OCI-LY7 (cell line): Measurements from ENCODE around the gene ASXL1.

Source experiments
- EZH2phosphoT487 ChIP-seq: fragments of 200-600 bp; sonication (generic); IDR thresholded peaks from 2 replicates; pipeline ENCODE4 v1.6.1; 2018; ENCODE audit warnings: low read depth, borderline replicate concordance, mild to moderate bottlenecking, mixed run types, antibody characterized with exemption, low read length, moderate library complexity, mixed read lengths
- TF ChIP-seq, protein P1 (sequence below): fragments of 200-600 bp; sonication (generic); conservative IDR thresholded peaks from 2 replicates; pipeline ENCODE4 v1.5.1; 2014; ENCODE audit warnings: mild to moderate bottlenecking, antibody characterized with exemption, low read length, moderate library complexity, mixed read lengths

DNA sequence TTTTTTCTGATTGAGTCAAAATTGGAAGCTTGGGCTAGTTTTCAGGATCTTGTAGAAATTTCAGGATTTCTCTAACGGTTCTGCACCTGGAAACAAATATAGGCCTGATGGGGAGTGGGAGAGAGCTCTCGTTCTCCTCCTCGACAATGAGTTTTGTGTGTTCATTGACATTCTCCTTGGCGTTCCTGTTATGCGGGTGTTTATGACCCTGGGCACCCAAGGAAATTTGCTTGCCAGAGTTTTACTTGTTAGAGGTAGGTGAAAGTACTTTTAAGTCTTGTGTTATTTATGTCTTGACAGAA lies 2.2 kb downstream of the ASXL1 start:
- TF ChIP-seq, protein P1, sequence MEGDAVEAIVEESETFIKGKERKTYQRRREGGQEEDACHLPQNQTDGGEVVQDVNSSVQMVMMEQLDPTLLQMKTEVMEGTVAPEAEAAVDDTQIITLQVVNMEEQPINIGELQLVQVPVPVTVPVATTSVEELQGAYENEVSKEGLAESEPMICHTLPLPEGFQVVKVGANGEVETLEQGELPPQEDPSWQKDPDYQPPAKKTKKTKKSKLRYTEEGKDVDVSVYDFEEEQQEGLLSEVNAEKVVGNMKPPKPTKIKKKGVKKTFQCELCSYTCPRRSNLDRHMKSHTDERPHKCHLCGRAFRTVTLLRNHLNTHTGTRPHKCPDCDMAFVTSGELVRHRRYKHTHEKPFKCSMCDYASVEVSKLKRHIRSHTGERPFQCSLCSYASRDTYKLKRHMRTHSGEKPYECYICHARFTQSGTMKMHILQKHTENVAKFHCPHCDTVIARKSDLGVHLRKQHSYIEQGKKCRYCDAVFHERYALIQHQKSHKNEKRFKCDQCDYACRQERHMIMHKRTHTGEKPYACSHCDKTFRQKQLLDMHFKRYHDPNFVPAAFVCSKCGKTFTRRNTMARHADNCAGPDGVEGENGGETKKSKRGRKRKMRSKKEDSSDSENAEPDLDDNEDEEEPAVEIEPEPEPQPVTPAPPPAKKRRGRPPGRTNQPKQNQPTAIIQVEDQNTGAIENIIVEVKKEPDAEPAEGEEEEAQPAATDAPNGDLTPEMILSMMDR = no peak
- no peak for TF ChIP-seq EZH2phosphoT487
